Neural progenitor cell (in vitro differentiated cells): ENCODE results near the gene VMO1. TPM values are rescaled to one million over a fixed set of nuclear protein-coding genes. Genes with fewer than 3 reads are reported as not detected.

Experiments used
- DNase-seq: peaks from one replicate; pipeline ENCODE4 v3.0.0-alpha.2; 2016; ENCODE audit warnings: low spot score
- H2AFZ ChIP-seq: fragments of 200-600 bp; sonication (generic); replicated peaks from 2 replicates; pipeline ENCODE4 v1.6.1; 2016; ENCODE audit warnings: antibody characterized with exemption
- H3F3A ChIP-seq: fragments of 200-600 bp; sonication (generic); 2 replicates; pipeline ENCODE4 v1.6.1; 2016; ENCODE audit warnings: antibody characterized with exemption, low read depth
- H3K27ac ChIP-seq: fragments of 200-600 bp; sonication (generic); 2 replicates; pipeline ENCODE4 v1.5.1; 2016; ENCODE audit warnings: mild to moderate bottlenecking
- H3K27me3 ChIP-seq: fragments of 200-600 bp; sonication (generic); 2 replicates; pipeline ENCODE4 v1.6.1; 2016; ENCODE audit warnings: mild to moderate bottlenecking, moderate library complexity
- H3K36me3 ChIP-seq: fragments of 200-600 bp; sonication (generic); 2 replicates; pipeline ENCODE4 v1.5.1; 2016
- H3K4me1 ChIP-seq: fragments of 200-600 bp; sonication (generic); 2 replicates; pipeline ENCODE4 v1.6.1; 2016; ENCODE audit warnings: mixed run types
- H3K4me2 ChIP-seq: fragments of 200-600 bp; sonication (generic); 2 replicates; pipeline ENCODE4 v1.6.1; 2016
- H3K4me3 ChIP-seq: fragments of 200-600 bp; sonication (generic); 2 replicates; pipeline ENCODE4 v1.5.1; 2016
- H3K79me2 ChIP-seq: fragments of 200-600 bp; sonication (generic); 2 replicates; pipeline ENCODE4 v1.6.1; 2016; ENCODE audit warnings: low read depth
- H3K9ac ChIP-seq: fragments of 200-600 bp; sonication (generic); 2 replicates; pipeline ENCODE4 v1.6.1; 2016
- H3K9me3 ChIP-seq: fragments of 200-600 bp; sonication (generic); 2 replicates; pipeline ENCODE4 v1.5.1; 2016; ENCODE audit warnings: low read depth
- H4K20me1 ChIP-seq: fragments of 200-600 bp; sonication (generic); 2 replicates; pipeline ENCODE4 v1.6.1; 2016; ENCODE audit warnings: low read depth
- H3K27ac Mint-ChIP-seq: 3 replicates; pipeline ENCODE4 v1.8.0; 2021; ENCODE audit warnings: mixed read lengths
- H3K27me3 Mint-ChIP-seq: 2 replicates; pipeline ENCODE4 v1.8.0; 2022; ENCODE audit warnings: low read depth, mild to moderate bottlenecking, inconsistent platforms, moderate library complexity, mixed read lengths; ENCODE audit not compliant: insufficient read depth
- H3K36me3 Mint-ChIP-seq: 3 replicates; pipeline ENCODE4 v1.8.0; 2021; ENCODE audit warnings: mixed read lengths
- H3K4me1 Mint-ChIP-seq: 3 replicates; pipeline ENCODE4 v1.8.0; 2021; ENCODE audit warnings: mixed read lengths
- H3K4me3 Mint-ChIP-seq: 3 replicates; pipeline ENCODE4 v1.8.0; 2021; ENCODE audit warnings: mild to moderate bottlenecking, moderate library complexity, mixed read lengths
- H3K9me3 Mint-ChIP-seq: 3 replicates; pipeline ENCODE4 v1.8.0; 2020; ENCODE audit warnings: mixed read lengths
- CTCF ChIP-seq: fragments of 200-600 bp; sonication (generic); IDR thresholded peaks from 2 replicates; pipeline ENCODE4 v1.5.1; 2017; ENCODE audit warnings: antibody characterized with exemption, mild to moderate bottlenecking
- EZH2 ChIP-seq: fragments of 200-600 bp; sonication (generic); IDR thresholded peaks from 2 replicates; pipeline ENCODE4 v1.6.1; 2017; ENCODE audit warnings: antibody characterized with exemption, mild to moderate bottlenecking, moderate library complexity
- EZH2phosphoT487 ChIP-seq: fragments of 200-600 bp; sonication (generic); IDR thresholded peaks from 2 replicates; pipeline ENCODE4 v1.6.1; 2017; ENCODE audit warnings: antibody characterized with exemption
- total RNA-seq: library from RNA; depleted of rRNA; stranded (reverse); fragments of >200 nt; gene quantifications from 2 replicates; pipeline ENCODE4 v1.2.3, GENCODE V29; 2015; ENCODE audit warnings: low replicate concordance

The VMO1 gene
- total RNA-seq: 0.31 TPM in 1 of 2 replicates, not detected in the other

- peaks cover 9% of the 10 kb centered on the region for H4K20me1 ChIP-seq
- H3K9me3 Mint-ChIP-seq: no peaks in the 10 kb centered on the region
- TF ChIP-seq CTCF (no peak), EZH2phosphoT487 (no peak), EZH2 (no peak)
- peaks cover 38% of the 10 kb centered on the region for H3F3A ChIP-seq
- no peaks in the 10 kb centered on the region for H3K36me3 Mint-ChIP-seq
- peak; percentile 45 for DNase-seq
- H3K27ac Mint-ChIP-seq: no peak within 1 kb of the TSS
- H3K27ac ChIP-seq: no peak within 1 kb of the TSS
- H3K36me3 ChIP-seq: no peaks in the 10 kb centered on the region
- H3K27me3 ChIP-seq: peaks cover 88% of the 10 kb centered on the region
- H3K9ac ChIP-seq: no peak within 1 kb of the TSS
- peaks cover 19% of the 10 kb centered on the region for H3K27me3 Mint-ChIP-seq
- no peak within 1 kb of the TSS for H3K4me3 Mint-ChIP-seq
- no peaks in the 10 kb centered on the region for H3K9me3 ChIP-seq
- H3K4me1 ChIP-seq: peaks cover 13% of the 10 kb centered on the region
- H3K4me2 ChIP-seq: peak within 1 kb of the TSS; percentile 53
- H2AFZ ChIP-seq: no peak within 1 kb of the TSS
- H3K79me2 ChIP-seq: no peaks in the 10 kb centered on the region
- H3K4me3 ChIP-seq: peak within 1 kb of the TSS; percentile 1
- H3K4me1 Mint-ChIP-seq: peaks cover 11% of the 10 kb centered on the region
Observed at GRCh38 chr17:4786106-4786511, at the start of gene VMO1. Gene VMO1 (minus strand): TSS chr17:4786364. CDS start chr17:4786352, 12 bp downstream.

GRCh38 chr17:4834681-4835020 lies 48.5 kb upstream of the VMO1 start:
- H3K79me2 ChIP-seq: peaks cover 50% of the 10 kb centered on the region
- Mint-ChIP-seq H3K9me3 (no peaks in the 10 kb centered on the region), H3K27ac (no peak overlapping the region), H3K4me1 (peaks cover 20% of the 10 kb centered on the region), H3K4me3 (peak overlapping the region; percentile 91), H3K36me3 (peaks cover 5% of the 10 kb centered on the region), H3K27me3 (peaks cover 9% of the 10 kb centered on the region)
- H3K27me3 ChIP-seq: no peaks in the 10 kb centered on the region
- H3K36me3 ChIP-seq: no peaks in the 10 kb centered on the region
- H3F3A ChIP-seq: peaks cover 5% of the 10 kb centered on the region
- peak overlapping the region; percentile 93 for H3K4me2 ChIP-seq
- no peak overlapping the region for H3K27ac ChIP-seq
- no peaks in the 10 kb centered on the region for H3K9me3 ChIP-seq
- peak overlapping the region; percentile 90 for H3K4me3 ChIP-seq
- DNase-seq: no peak
- no peak overlapping the region for H2AFZ ChIP-seq
- H3K4me1 ChIP-seq: peaks cover 9% of the 10 kb centered on the region
- no peak overlapping the region for H3K9ac ChIP-seq
- TF ChIP-seq CTCF (no peak), EZH2 (no peak), EZH2phosphoT487 (no peak)
- peaks cover 34% of the 10 kb centered on the region for H4K20me1 ChIP-seq

- Mint-ChIP-seq H3K36me3 (peaks cover 5% of the 10 kb centered on the region), H3K27me3 (peaks cover 12% of the 10 kb centered on the region), H3K9me3 (no peaks in the 10 kb centered on the region), H3K4me3 (peak overlapping the region; percentile 91), H3K27ac (peak overlapping the region; percentile 35), H3K4me1 (peaks cover 20% of the 10 kb centered on the region)
- Histone ChIP-seq H3F3A (peaks cover 5% of the 10 kb centered on the region), H2AFZ (peak overlapping the region; percentile 95), H3K27ac (no peak overlapping the region), H3K36me3 (no peaks in the 10 kb centered on the region), H3K4me3 (peak overlapping the region; percentile 90), H3K4me1 (peaks cover 9% of the 10 kb centered on the region), H3K79me2 (peaks cover 45% of the 10 kb centered on the region), H3K9me3 (no peaks in the 10 kb centered on the region), H3K9ac (peak overlapping the region; percentile 10), H3K4me2 (peak overlapping the region; percentile 93), H4K20me1 (peaks cover 34% of the 10 kb centered on the region), H3K27me3 (no peaks in the 10 kb centered on the region)
- peak; percentile 15 for DNase-seq
- TF ChIP-seq CTCF (no peak), EZH2phosphoT487 (no peak), EZH2 (no peak)
Observed at GRCh38 chr17:4833941-4834680, 47.9 kb upstream of the VMO1 start.
